ENCODE measurements around the gene ZFAND5.

DNA sequence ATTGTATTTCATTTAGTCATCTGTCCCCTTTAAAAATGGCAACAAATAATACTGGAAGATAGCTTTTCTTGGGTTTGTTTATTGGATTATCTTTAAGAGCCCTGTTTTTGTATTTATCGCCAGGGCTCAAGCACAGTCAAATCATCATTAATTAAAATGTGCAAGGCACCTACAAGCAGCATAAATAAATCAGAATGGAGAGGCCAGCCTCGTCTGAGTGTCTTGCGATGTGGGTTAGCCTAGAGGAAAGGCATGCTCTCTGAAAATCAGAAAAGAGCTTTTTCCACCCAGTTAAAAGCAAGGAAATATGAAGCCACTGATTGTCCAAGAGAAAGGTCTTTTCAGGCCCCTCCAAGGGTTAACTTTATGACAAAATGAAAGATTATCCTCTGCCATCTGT, 31.8 kb downstream of the ZFAND5 start:
- TF ChIP-seq CTCF (IDR thresholded peaks at IDR 0.05) (no peak), POLR2AphosphoS5 (IDR thresholded peaks at IDR 0.05) (no peak), POLR2A (IDR thresholded peaks at IDR 0.05) (no peak)
